Adrenal gland (tissue), 5 donors: ENCODE data around the gene RNF169.
A peak's percentile ranks its signal among the peaks of the same experiment; 100 is the strongest.

Experiments
- POLR2A ChIP-seq, 2 donors: fragments of 450-650 bp; IDR thresholded peaks; one replicate each; pipeline ENCODE4 v1.6.1; 2017; ENCODE audit warnings: antibody characterized with exemption in 2 of 2, mild to moderate bottlenecking in 2 of 2, moderate library complexity in 1 of 2
- TF ChIP-seq, protein P1 (sequence below), 6 experiments: fragments of 450-650 bp in 4 of 6; fragments of 200-600 bp in 2 of 6; sonication (generic) in 1 of 6; IDR thresholded peaks; 1 replicate in 5 of 6; 2 replicates in 1 of 6; pipeline versions ENCODE4 v1.5.1 to v1.8.0; 2016 to 2021; ENCODE audit warnings: antibody characterized with exemption in 6 of 6, mild to moderate bottlenecking in 2 of 6, moderate library complexity in 1 of 6
- donor health status: DM: no; HTN: no; CAD: no.

DNA sequence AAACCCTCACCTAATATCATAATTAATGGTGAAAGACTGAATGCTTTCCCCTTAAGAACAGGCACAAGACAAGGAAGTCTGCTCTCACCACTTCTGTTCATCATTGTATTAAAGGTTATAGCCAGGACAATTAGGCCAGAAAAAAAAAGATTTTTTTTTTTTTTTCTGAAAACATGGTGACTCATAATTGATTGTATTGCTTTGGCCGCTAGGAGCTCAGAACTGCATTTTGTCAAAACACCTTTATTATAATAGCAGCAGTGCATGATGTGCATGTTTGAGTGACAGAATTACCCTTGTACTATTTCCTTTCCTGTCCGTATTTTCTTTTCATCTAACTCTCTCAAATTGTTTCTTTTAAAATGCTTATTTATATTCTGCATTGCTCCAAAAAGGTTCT is 98.1 kb downstream of the RNF169 start:
- TF ChIP-seq, protein P1, sequence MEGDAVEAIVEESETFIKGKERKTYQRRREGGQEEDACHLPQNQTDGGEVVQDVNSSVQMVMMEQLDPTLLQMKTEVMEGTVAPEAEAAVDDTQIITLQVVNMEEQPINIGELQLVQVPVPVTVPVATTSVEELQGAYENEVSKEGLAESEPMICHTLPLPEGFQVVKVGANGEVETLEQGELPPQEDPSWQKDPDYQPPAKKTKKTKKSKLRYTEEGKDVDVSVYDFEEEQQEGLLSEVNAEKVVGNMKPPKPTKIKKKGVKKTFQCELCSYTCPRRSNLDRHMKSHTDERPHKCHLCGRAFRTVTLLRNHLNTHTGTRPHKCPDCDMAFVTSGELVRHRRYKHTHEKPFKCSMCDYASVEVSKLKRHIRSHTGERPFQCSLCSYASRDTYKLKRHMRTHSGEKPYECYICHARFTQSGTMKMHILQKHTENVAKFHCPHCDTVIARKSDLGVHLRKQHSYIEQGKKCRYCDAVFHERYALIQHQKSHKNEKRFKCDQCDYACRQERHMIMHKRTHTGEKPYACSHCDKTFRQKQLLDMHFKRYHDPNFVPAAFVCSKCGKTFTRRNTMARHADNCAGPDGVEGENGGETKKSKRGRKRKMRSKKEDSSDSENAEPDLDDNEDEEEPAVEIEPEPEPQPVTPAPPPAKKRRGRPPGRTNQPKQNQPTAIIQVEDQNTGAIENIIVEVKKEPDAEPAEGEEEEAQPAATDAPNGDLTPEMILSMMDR (IDR thresholded peaks at IDR 0.05): peak in 1 of 6 experiments; percentile 0
- no peak for TF ChIP-seq POLR2A (IDR thresholded peaks at IDR 0.05)
